T-helper 2 cell (primary cell): ENCODE measurements around the gene MYO15A.

Experiments used
- DNase-seq, 5 experiments: peaks; one replicate each; pipeline versions ENCODE4 v3.0.0 to v3.0.0-alpha.2; 2012 to 2022
- total RNA-seq, 2 donors: gene quantifications; one replicate each; lab custom pipeline; 2026; lab: John Stamatoyannopoulos, UW

Gene MYO15A, protein sequence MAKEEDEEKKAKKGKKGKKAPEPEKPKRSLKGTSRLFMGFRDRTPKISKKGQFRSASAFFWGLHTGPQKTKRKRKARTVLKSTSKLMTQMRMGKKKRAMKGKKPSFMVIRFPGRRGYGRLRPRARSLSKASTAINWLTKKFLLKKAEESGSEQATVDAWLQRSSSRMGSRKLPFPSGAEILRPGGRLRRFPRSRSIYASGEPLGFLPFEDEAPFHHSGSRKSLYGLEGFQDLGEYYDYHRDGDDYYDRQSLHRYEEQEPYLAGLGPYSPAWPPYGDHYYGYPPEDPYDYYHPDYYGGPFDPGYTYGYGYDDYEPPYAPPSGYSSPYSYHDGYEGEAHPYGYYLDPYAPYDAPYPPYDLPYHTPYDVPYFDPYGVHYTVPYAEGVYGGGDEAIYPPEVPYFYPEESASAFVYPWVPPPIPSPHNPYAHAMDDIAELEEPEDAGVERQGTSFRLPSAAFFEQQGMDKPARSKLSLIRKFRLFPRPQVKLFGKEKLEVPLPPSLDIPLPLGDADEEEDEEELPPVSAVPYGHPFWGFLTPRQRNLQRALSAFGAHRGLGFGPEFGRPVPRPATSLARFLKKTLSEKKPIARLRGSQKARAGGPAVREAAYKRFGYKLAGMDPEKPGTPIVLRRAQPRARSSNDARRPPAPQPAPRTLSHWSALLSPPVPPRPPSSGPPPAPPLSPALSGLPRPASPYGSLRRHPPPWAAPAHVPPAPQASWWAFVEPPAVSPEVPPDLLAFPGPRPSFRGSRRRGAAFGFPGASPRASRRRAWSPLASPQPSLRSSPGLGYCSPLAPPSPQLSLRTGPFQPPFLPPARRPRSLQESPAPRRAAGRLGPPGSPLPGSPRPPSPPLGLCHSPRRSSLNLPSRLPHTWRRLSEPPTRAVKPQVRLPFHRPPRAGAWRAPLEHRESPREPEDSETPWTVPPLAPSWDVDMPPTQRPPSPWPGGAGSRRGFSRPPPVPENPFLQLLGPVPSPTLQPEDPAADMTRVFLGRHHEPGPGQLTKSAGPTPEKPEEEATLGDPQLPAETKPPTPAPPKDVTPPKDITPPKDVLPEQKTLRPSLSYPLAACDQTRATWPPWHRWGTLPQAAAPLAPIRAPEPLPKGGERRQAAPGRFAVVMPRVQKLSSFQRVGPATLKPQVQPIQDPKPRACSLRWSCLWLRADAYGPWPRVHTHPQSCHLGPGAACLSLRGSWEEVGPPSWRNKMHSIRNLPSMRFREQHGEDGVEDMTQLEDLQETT (N-terminal part only)
- total RNA-seq = 2.4 to 3.4 reads per million in 2 donors

DNA sequence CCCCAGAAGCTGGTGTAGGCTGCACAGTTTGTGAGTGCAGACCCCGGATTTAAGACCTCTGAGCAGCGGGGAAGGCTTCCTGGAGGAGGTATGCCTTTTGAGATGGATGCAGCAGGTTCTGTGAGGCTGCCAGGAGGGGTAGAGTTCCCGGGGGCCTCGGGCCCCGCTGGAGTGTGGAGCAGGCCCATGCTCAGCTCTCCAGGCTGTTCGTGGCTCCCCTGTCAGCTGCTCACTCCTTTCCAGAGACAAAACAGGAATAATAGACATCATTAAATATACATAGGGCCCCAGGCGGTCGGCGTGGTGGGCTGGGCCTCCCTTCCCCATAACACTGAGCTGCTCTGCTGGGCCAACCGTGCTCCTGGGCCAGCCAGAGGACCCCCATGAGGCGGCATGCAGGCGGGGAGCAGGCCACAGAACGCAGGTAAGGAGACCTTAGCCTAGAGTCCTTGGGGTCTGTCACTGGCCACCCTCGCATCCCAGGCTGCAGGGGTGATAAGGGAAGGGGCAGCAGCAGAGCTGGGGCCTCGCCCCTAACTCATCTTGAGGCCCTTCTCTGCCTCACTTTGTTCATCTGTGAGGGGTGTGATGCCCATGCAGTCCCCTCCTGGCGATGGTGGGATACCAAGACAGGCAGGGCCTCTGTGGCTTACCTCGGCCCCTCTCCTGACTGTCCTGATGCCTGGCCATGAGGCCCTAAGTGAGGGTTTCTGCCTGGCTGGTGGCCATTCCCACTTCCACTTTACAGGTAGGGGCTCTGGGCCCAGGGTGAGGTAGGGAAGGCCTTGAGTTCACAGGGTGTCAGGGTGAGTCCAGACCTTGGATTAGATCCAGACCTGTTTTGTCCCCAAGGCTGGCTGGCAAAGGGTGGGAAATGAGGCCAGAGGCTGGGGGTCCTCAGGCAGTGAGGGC lies at the start of gene MYO15A:
MYO15A (plus strand) TSS at position 356 of the 912 bp plus-strand sequence. CDS start 10,045 bp downstream, outside the sequence.
- no peak for DNase-seq

DNA sequence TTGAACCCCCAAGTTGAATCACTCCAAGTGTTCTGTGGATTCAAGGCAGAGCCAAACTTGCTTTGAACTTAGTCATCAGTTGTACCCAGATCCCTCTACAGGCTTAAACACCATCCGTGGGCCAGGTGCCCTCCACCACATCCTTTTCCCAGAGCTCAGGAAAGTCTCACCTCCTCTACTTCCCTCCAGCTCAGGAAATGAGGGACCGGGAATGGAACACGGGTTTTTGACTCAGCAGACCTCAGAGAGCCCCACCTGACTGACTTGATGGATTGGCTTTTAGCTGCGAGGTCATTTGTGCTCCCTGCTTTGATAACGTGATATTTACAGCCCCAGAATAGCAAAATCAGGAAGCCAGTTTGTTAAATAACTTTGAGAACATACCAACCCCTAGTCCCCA lies 49.3 kb upstream of the MYO15A start:
- DNase-seq = no peak

DNA sequence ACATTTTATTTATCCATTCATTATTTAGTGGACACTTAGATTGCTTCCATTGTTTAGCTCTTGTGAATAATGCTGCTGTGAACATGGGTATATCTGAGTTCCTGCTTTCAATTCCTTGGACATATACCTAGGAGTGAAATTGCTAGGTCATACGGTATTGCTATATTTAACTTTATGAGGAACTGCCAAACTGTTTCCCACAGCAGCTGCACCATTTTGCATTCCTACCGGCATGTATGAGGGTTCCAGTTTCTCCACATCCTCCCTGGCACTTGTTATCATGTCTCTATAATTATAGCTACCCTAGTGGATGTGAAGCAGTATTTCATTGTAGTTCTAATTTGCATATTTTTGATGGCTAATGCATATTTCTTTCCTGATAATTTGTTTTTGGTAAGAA lies 44.5 kb upstream of the MYO15A start:
- no peak for DNase-seq

DNA sequence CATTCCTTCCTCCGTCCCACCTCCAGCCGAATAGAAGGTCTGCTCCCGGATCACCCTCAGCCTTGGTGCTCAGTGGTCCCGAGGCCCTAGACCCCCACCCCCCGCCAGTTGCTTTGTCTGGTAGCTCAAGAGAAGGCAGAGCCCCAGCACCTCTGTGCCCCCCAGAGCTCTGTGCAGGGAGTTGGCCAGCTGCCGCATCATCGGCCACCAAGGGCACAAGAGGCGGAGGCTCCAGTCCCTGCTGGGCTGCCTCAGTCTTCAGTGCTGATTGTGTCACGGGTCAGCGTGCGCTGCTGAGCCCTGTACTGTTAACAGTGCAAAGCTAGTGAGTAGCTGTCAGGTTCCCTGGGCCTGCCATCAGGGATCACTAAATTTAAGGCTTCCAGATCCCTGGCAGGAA lies 43.0 kb upstream of the MYO15A start:
- DNase-seq = no peak

DNA sequence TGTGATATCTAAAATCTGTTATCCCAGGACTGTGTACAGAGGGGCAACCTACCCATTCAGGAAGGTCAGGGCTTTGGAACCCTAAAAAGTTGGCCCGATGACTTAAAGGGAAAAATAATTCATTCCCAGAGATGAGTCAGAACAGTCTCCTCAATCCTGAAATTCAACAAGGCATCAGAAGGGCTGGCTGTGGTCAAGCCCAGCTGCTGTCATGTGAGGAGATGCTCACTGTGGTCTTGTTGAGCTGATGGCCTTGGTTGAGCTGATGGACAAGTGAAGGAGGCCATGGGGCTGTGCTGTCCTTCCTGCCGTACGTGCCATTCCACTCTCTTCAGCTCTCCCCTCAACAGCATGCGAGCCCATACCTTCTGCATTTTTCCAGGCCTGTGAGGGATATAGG lies 41.7 kb upstream of the MYO15A start:
- no peak for DNase-seq

DNA sequence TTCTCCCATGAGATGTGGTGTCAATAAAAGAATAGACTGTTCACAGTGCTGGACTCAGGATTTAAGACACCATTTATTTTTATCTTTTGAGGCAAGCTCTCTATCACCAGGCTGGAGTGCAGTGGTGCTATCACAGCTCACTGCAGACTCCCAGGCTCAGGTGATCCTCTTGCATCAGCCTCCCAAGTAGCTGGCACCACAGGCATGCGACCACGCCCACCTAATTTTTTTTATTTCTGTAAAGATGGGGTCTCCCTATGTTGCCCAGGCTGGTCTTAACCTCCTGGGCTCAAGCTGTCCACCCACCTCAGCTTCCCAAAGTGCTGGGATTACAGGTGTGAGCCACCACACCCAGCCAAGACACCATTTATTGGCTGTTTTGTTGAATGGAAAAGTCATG lies 39.5 kb upstream of the MYO15A start:
- no peak for DNase-seq

DNA sequence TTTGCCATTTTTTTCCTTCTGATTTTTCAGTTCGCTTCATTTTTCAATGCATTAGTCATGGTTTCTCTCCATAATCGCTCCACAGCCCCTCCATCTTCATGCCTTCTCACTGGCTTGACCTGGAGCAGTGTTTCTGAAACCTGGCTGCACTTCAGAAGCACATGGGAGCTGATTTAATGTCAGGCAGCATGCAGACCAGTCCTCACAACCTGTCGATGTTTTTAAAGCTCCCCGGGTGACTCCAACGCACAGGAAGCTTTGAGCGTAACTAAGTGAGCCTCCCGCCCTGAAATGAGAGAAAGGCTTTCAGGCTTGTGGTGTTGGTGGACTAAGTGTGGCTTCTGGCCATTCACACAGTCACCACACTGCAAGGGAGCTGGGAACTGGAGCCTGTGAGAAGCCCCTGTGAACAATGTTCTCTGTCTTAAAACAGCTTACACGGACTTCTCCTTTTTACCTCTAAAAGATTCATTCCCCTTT lies 37.7 kb upstream of the MYO15A start:
- peak in 1 of 5 experiments; percentile 9 for DNase-seq

DNA sequence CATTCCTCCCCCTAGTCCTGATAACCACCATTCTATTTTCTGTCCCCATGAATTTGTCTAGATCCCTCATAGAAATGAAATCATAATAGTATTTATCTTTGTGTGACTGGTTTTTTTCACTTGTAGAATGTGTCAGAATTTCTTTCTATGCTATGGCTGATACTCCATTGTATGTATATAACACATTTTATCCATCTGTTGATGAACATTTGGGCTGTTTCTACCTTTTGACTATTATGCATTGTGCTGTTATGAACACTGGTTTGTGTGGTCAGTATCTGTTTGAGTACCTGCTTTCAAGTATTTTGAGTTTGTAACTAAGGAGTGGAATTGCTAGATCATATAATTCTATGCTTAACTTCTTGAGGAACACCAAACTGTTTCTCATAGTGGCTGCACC lies 36.8 kb upstream of the MYO15A start:
- DNase-seq = peak in 1 of 5 experiments; percentile 11

DNA sequence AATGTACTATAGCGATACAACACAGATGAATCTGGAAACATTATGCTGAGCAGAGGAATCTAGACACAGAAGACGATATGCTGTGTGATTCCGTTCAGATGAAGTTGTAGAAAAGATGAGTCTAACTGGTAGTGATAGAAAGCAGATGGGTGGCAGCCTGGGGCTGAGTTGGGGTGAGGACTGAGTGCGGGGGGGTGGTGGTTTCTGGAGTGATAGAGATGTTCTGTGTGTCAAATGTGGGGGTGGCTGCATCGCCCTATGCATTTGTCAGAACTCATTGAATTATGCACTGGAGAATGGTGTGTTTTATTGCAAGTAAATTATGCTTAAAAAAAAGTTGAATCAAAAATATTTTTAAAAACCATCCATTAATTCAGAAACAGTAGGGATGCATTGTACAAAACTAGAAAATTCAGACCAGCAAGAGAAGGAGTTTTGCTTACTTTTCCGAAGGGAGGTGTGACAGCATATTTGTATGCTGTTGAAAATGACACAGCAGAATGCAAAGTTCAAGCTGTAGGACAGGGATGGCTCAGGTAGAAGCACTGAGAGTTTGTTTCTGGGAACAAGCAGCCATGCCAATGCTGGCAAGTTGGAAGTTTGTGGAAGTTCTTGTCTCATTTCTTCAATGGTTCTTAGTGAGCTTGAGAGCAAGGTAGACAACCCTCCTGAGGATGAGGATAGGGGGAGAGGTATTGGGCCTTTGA lies 33.8 kb upstream of the MYO15A start:
- DNase-seq = no peak

DNA sequence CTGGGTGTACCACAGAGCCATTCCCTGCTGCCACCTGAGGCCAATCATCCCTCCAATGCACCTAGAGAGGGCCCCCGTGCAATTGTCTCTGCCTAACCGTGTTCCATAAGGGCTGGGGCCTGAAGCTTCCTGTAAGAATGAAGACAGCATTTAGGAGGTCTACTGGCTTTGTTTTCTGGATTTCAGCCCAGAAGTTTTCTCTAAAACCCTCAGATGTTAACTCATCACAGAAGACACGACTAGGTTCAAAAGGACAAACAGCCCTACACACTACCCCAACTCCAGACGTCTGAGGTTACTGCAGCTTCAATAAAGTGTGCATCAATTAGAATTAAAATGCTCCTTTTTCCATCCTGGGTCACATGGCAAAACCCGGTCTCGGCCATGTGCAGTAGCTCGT lies 31.6 kb upstream of the MYO15A start:
- DNase-seq = no peak

DNA sequence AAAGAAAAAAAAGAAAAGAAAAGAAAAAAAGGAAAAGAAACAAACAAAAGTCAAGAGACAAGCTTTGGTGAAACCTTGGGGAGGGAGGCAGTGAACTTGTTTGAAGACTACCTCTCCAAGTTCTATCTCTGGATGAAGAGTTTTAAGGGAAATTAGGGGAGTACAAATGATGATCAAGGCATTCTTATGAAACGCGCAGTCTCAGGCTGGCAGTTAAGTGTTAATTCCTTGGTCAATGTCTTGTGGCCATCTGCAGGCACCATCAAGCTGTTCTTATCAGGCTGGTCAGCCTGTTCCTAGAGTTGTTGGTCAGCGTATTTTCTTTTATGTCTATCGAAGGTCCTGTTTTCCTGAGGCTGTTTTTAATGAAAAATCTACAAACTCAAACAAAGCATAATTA lies 29.0 kb upstream of the MYO15A start:
- no peak for DNase-seq

DNA sequence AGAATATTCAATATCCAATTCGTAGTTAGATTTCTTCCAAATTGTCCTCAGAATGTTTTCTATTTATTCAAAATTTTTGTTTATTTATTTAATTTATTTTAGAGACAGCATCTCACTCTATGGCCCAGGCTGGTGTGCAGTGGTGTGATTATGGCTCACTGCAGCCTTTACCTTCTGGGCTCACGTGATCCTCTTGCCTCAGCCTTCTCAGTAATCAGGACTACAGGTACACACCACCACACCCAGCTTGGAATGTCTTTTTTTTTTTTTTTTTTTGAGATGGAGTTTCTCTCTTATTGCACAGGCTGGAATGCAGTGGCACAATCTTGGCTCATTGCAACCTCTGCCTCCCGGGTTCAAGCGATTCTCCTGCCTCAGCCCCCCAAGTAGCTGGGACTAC lies 24.3 kb upstream of the MYO15A start:
- DNase-seq = no peak

DNA sequence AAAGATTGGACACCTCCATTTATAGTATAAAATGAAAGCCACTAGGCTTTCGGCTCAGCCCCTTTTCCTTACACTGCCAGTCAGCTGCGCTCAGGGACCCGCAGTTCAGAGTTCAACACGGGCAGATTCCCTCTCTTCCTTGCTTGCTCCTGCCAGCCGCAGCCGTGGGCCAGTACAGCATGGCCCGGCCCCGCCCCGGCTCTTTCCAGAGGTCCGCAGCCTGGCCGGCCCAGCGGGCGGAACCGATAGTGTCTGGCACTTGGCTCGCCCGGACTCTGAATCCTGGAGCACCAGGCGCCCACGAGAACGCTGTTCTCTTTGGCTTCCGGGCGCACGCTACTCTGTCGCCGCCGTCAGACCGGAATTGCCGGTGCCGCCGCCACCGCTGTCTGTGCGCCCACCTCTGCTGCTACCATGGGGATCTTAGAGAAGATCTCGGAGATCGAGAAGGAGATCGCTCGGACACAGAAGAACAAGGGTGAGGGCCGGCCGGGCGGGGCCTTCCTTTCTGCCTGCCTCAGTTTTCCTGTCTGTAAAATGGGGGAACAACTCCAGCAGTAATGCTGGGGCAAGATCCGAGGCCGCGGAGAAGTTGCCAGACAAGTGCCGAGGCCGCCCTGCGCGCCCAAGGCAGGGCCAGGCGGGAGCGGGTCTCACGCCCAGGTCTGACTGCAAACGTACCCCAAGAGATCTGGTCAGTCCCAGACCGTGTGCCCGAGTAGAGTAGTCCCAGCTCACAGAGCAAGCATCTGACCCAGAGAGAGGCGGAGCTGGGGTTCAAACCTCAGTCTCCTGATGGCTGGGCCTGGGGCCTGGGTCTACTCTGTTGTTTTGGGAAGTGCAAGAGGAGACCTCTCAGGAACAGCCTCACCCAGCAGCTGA lies 20.7 kb upstream of the MYO15A start, which contains the start of gene DRG2:
DRG2 (plus strand) TSS at position 339 of the 882 bp plus-strand sequence; CDS start at position 415, 76 bp downstream.
- peak; percentile 69 to 91 (median 81) for DNase-seq

DNA sequence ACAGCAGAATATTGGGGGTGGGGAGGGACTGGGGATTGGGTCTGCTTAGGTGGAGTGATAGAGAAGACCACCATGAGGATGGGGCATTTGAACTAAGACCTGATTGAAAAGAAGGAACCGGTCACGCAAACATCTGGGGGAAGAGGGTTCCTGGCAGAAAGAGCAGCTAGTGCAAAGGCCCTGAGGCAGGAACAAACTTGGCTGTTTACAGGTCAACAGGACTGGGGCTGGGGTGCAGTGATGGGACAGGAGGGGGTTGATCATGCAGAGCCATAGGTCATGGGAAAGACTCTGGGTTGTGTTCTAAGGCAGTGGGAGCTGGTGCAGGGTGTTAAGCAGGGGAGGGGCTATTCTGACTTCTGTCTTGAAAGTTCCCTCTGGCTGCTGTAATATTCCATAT lies 18.9 kb upstream of the MYO15A start:
- no peak for DNase-seq

DNA sequence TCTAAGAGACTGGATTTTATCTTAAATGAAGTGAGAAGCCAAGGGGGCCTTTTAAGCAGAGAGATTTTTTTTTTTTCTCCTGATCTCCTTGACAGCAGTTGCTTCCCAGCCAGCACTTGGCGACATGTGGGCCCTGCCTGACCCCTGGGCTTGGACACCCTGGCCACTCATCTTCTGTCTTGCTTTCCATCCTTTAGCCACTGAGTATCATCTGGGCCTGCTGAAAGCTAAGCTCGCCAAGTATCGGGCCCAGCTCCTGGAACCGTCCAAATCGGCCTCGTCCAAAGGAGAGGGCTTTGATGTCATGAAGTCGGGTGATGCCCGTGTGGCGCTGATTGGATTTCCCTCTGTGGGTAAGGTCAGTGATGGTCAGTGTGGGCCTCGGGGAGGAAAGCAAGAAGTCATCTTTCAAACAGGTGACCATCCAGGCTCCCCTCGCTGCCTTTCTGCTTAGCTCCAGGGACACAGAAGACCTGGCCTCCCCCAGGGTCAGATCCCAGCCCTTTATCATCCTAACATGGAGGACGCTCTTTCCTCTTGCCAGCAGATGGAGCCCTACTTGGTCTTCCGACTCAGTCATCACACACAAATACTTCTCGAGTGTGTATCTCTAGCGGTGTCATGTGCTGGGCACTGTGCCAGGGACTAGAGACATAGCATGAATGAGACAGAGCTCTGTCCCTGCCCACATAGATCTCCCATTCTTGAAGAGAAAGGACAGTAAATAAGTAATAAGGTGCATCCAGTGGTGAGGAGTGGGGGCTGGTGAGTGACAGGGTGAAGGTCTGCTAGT lies 14.7 kb upstream of the MYO15A start:
- peak in 1 of 5 experiments; percentile 42 for DNase-seq

DNA sequence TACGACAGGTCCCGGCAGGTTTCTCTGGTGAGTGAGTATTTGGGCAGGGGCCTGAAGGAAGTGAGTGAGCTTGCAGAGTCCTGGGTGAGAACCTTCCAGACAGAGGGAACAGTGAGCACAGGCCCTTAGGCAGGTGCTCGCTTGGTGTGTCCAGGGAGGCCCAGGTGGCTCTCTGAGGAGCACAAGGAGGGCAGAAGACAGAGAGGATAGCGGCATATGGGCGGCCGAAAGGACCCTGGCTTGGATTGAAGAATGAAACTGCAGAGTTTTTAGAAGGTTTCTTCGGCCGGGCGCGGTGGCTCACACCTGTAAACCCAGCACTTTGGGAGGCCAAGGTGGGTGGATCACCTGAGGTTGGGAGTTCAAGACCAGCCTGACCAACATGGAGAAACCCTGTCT lies 14.1 kb upstream of the MYO15A start:
- no peak for DNase-seq

DNA sequence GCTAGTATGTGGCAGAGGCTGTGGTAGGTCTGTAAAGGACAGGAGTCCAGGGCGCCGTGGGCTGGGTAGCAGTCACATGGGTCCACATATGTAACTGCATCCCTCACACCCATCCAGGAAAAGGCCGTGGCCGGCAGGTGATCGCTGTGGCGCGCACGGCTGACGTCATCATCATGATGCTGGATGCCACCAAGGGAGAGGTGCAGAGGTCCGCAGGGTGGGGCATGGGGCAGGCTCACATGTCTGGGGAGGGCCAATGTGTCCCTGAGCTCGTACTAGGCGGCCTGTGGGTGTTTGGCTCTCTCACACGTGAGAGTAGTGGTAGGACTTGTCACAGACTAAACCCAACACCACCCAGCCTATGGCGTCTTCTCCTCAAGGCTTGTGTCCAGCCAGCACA lies 9.0 kb upstream of the MYO15A start:
- no peak for DNase-seq

DNA sequence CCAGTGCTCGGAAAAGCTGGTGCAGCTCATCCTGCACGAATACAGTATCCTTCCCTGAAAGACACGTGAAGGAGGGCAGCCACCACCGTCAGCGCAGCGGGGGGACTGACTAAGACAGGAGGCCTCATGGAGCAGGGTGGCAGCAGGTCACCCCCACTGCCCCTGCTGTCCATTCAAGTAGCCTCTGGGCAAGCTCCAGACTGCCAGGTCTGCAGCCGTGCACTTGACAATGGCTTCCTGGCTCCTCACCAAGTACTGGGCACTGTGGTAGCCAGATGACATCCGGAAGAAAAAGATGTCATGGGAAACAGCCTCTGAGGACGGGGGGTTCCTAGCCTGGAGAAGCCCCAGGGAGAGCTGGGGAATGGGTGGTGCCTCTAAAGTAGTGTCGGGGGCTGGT lies 7.9 kb upstream of the MYO15A start:
- no peak for DNase-seq

DNA sequence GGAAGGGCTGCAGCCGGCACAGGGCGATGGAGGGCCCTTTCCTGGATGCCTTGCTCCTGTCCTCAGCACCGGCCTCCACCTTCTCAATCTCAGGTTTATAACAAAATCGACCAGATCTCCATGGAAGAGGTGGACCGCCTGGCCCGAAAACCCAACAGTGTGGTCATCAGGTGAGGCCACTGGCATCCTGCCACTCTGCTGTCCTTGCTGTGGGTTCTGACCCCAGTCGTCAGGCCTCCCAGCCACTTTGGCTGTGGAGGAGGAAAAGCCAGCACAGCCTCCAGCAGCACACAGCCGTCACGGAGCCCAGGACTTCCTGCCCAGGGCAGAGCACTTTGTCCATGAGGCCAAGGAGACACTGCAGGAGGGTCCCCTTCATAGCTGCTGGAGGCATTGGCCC lies 6.7 kb upstream of the MYO15A start:
- no peak for DNase-seq
